Activated B cell treated with CpG ODN at 0.5 μM for 24 hours (primary cell): ENCODE measurements around the gene G6PD. TPM values are rescaled to one million over a fixed set of nuclear protein-coding genes. Genes with fewer than 3 reads are reported as not detected.

Experiments used
- ATAC-seq: fragments of 200-7000 bp; cut with Tn5 transposase; one replicate; pipeline ENCODE4 v1.10.0; 2021; ENCODE audit warnings: low read depth, mild to moderate bottlenecking, moderate library complexity
- CTCF ChIA-PET: fragments of 350-600 bp; sonication (Branson Sonifier 250); formaldehyde crosslinking; loops from one replicate; lab custom pipeline; 2021; ENCODE audit warnings: antibody characterized with exemption; lab: Charles Lee
- POLR2A ChIA-PET: fragments of 350-600 bp; sonication (Branson Sonifier 250); formaldehyde crosslinking; loops from one replicate; lab custom pipeline; 2021; ENCODE audit warnings: antibody characterized with exemption; lab: Charles Lee
- DNase-seq: peaks from one replicate; pipeline ENCODE4 v3.0.0; 2022
- H3K27ac Mint-ChIP-seq: one replicate; pipeline ENCODE4 v1.8.0; 2020; ENCODE audit warnings: mixed read lengths
- H3K27me3 Mint-ChIP-seq: one replicate; pipeline ENCODE4 v1.8.0; 2021; ENCODE audit warnings: mixed read lengths
- H3K36me3 Mint-ChIP-seq: one replicate; pipeline ENCODE4 v1.8.0; 2021; ENCODE audit warnings: low read depth, mixed read lengths
- H3K4me1 Mint-ChIP-seq: one replicate; pipeline ENCODE4 v1.8.0; 2021; ENCODE audit warnings: mixed read lengths
- H3K4me3 Mint-ChIP-seq: one replicate; pipeline ENCODE4 v1.8.0; 2020; ENCODE audit warnings: mild to moderate bottlenecking, mixed read lengths
- H3K9me3 Mint-ChIP-seq: one replicate; pipeline ENCODE4 v1.8.0; 2020; ENCODE audit warnings: mixed read lengths
- CTCF ChIP-seq: fragments of 200-600 bp; IDR thresholded peaks from one replicate; pipeline ENCODE4 v1.8.0; 2022; ENCODE audit warnings: antibody characterized with exemption, mild to moderate bottlenecking
- intact Hi-C: fragments of 100-400 bp; cut with micrococcal nuclease; formaldehyde crosslinking; loops from one replicate; pipeline ENCODE4 v1.15.1; 2024
- total RNA-seq: library from RNA; stranded (reverse); gene quantifications from 2 replicates; pipeline ENCODE4 v1.2.3, GENCODE V29; 2022

The G6PD gene
- total RNA-seq, 1 donor from 2014 or later, result 84.6 TPM

- ChIA-PET CTCF (no interaction called here), POLR2A (no interaction called here)
- peaks cover 38% of the 10 kb centered on the region for H3K36me3 Mint-ChIP-seq
- peaks cover 33% of the 10 kb centered on the region for H3K4me1 Mint-ChIP-seq
- peak overlapping the region; percentile 38 for H3K4me3 Mint-ChIP-seq
- DNase-seq (no peak), ATAC-seq (no peak)
- TF ChIP-seq CTCF, result no peak
- no peaks in the 10 kb centered on the region for H3K27me3 Mint-ChIP-seq
- no peak overlapping the region for H3K27ac Mint-ChIP-seq
- intact Hi-C loops, result no loop called here
- H3K9me3 Mint-ChIP-seq, result no peaks in the 10 kb centered on the region
Observed at GRCh38 chrX:154549766-154550165, 3.1 kb upstream of the G6PD start.

- peak overlapping the region; percentile 86 for H3K4me3 Mint-ChIP-seq
- H3K4me1 Mint-ChIP-seq, result peaks cover 40% of the 10 kb centered on the region
- POLR2A ChIA-PET, result interaction anchor here (0.7 to 2.0 kb wide), 13 partner anchors 57 to 624 kb away, joined by 3 to 13 read pairs (median 4); partner anchors contain the start of genes DKC1, FAM50A, RPL10 and SLC10A3
- no peak for TF ChIP-seq CTCF
- CTCF ChIA-PET, result no interaction called here
- ATAC-seq (no peak), DNase-seq (no peak)
- peaks cover 28% of the 10 kb centered on the region for H3K36me3 Mint-ChIP-seq
- peak overlapping the region; percentile 95 for H3K27ac Mint-ChIP-seq
- H3K27me3 Mint-ChIP-seq, result no peaks in the 10 kb centered on the region
- no peaks in the 10 kb centered on the region for H3K9me3 Mint-ChIP-seq
- intact Hi-C loops, result no loop called here
Observed at GRCh38 chrX:154548028-154548316, 1.3 kb upstream of the G6PD start.

GRCh38 chrX:154547245-154548027, 790 bp upstream of the G6PD start, which contains the start of gene IKBKG:
Gene IKBKG (plus strand): TSS chrX:154547620. CDS start chrX:154552003, 4,383 bp downstream.
- POLR2A ChIA-PET, result interaction anchor here (0.7 to 2.0 kb wide), 15 partner anchors 20 to 623 kb away, joined by 3 to 13 read pairs (median 4); partner anchors contain the start of genes DKC1, FAM50A, RPL10 and SLC10A3
- Mint-ChIP-seq H3K9me3 (no peaks in the 10 kb centered on the region), H3K27me3 (no peaks in the 10 kb centered on the region), H3K27ac (peak within 1 kb of the TSS; percentile 95), H3K4me3 (peak within 1 kb of the TSS; percentile 86), H3K36me3 (peaks cover 26% of the 10 kb centered on the region), H3K4me1 (peaks cover 45% of the 10 kb centered on the region)
- TF ChIP-seq CTCF, result no peak
- ATAC-seq, result peak; percentile 81
- CTCF ChIA-PET, result no interaction called here
- peak; percentile 86 for DNase-seq
- intact Hi-C loops, result loop anchor here (1.0 kb wide), 3 partner anchors 31 to 215 kb away; partner anchors contain the start of genes DKC1 and FAM3A

- no peaks in the 10 kb centered on the region for H3K27me3 Mint-ChIP-seq
- no peak for DNase-seq
- H3K36me3 Mint-ChIP-seq, result peaks cover 20% of the 10 kb centered on the region
- H3K27ac Mint-ChIP-seq, result no peak overlapping the region
- peak overlapping the region; percentile 78 for H3K4me3 Mint-ChIP-seq
- H3K4me1 Mint-ChIP-seq, result peaks cover 54% of the 10 kb centered on the region
- no peak for TF ChIP-seq CTCF
- intact Hi-C loops, result no loop called here
- ChIA-PET POLR2A (interaction anchor here (0.6 to 1.1 kb wide), 4 partner anchors 149 to 751 kb away, joined by 3 to 14 read pairs (median 8); partner anchors contain the start of genes IDH3G and SSR4), CTCF (no interaction called here)
- ATAC-seq, result no peak
- H3K9me3 Mint-ChIP-seq, result no peaks in the 10 kb centered on the region
Observed at GRCh38 chrX:154545673-154546274, 872 bp downstream of the G6PD start.
